OCI-LY1 (cell line): Measurements from ENCODE around the gene MYCT1.
"Not testable (repeated sequence)": the region's sequence is repeated elsewhere in the genome, so short reads cannot be mapped to it uniquely, and the experiment has no call there.

Experiments used
- CTCF ChIP-seq: fragments of 200-600 bp; sonication (generic), shearing (Covaris generic); IDR thresholded peaks from 2 replicates; pipeline ENCODE4 v1.5.1; 2017; ENCODE audit warnings: mild to moderate bottlenecking, antibody characterized with exemption, low read length, moderate library complexity, mixed read lengths
- EZH2 ChIP-seq: fragments of 200-600 bp; sonication (generic), shearing (Covaris generic); IDR thresholded peaks from 2 replicates; pipeline ENCODE4 v1.8.0; 2017; ENCODE audit warnings: borderline replicate concordance, mixed run types, mild to moderate bottlenecking, antibody characterized with exemption, low read length, moderate library complexity, mixed read lengths

- not testable (repeated sequence) for TF ChIP-seq CTCF, EZH2
Measured at GRCh38 chr6:152703750-152704149, 6.1 kb downstream of the MYCT1 start.
